ENCODE data around the gene KRT8. TPM values are rescaled to one million over a fixed set of nuclear protein-coding genes. Genes with fewer than 3 reads are reported as not detected.

The KRT8 gene
- total RNA-seq, 2 experiments from 2014 or later: 0.56 to 1.1 TPM

DNA sequence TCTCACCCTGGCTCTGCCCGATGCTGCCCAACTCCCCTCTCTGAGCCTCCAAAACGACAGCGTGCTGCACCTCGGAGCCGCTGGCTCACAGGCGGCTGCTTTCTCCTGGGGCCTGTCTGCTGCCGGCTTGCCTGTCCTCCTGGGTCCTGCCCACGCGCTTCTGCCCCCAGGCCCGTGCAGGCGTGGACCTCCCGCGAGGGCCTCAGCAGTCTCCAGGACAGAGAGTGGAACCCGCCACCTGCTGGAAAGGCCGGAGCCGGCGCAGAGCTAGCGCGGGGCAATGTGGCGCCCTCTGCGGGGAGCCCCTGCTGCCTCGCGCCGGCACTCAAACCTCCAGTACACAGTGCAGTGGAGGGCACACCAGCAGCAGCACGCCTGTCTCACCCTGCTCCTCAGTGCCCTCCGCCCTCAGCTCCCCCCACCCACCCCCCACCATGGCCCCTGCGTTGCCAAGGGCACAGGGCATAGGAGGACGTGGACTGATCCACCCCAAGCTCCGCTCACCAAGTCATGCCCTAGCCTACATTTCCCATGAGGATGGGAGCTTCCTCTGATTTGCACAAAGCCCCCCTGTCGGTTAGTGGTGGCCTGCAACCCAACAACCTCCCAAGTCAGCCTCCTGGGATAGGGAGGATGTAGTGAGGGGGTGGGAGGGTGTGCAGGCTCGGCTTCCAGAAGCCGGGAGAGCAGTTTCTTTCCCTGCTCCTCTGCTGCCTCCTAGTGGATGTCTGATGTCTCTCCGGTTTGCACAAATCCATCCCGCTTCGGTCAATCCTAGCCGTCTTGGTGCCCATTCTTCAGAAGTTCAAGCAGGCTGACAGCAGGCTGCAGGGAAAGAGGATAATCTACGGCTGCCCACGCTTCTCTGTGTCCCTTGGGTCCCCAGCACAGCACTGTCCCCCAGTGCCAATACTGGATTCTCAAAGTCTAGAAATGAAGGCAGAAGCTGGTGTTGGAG is 25.2 kb downstream of the KRT8 start:
- POLR2A ChIA-PET: interaction anchor here (0.6 kb wide), 1 partner anchor 40 kb away, joined by 3 read pairs; no protein-coding TSS in a partner anchor
- H3K27ac Mint-ChIP-seq: no peak overlapping the region
- peaks cover 8% of the 10 kb centered on the region for H3K4me1 Mint-ChIP-seq
- peak overlapping the region; percentile 59 for H3K4me3 Mint-ChIP-seq
- intact Hi-C loops (cut with DNase I, micrococcal nuclease): loop anchor here (1.0 to 10.0 kb wide), 5 partner anchors 165 to 727 kb away; no protein-coding TSS in a partner anchor
- peak; percentile 95 for ATAC-seq
- no peaks in the 10 kb centered on the region for H3K36me3 Mint-ChIP-seq (ENCODE audit: low read depth)
- DNase-seq: peak; percentile 88
- H3K27me3 Mint-ChIP-seq: peaks cover 5% of the 10 kb centered on the region
- no peaks in the 10 kb centered on the region for H3K9me3 Mint-ChIP-seq (ENCODE audit: low read depth)
- CTCF ChIA-PET: interaction anchor here (0.5 to 9.4 kb wide), 60 partner anchors 7 to 878 kb away, joined by 3 to 405 read pairs (median 4); partner anchors contain the start of genes KRT18 and KRT84

- H3K9me3 Mint-ChIP-seq (ENCODE audit: low read depth): no peaks in the 10 kb centered on the region
- H3K36me3 Mint-ChIP-seq (ENCODE audit: low read depth): no peaks in the 10 kb centered on the region
- POLR2A ChIA-PET: interaction anchor here (0.6 kb wide), 1 partner anchor 39 kb away, joined by 3 read pairs; no protein-coding TSS in a partner anchor
Observed at GRCh38 chr12:52878507-52879393, 26.1 kb downstream of the KRT8 start.

DNA sequence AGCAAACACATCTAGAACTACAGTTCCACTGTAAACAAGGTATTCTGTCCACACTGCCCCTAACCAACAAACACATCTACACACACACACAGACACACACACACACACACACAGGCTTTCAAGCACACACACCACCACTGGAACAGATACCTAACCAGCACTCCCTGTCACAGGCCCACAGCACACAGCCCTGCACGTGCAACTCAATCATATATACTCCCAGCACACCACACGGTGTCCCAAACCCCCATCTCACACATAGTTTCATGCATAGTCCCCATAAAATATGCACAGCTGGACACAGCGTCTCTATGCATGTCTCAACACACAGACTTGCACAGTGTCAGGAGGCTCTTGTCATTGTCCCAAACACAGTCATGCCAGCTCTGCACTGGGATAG is 27.6 kb downstream of the KRT8 start:
- intact Hi-C loops (cut with DNase I, micrococcal nuclease): loop anchor here in 1 of 2 experiments (10.0 kb wide), 1 partner anchor 162 kb away; no protein-coding TSS in a partner anchor

More at GRCh38 chr12:52878507-52879393, 26.1 kb downstream of the KRT8 start:
- intact Hi-C loops (cut with DNase I, micrococcal nuclease): loop anchor here (1.0 to 10.0 kb wide), 3 partner anchors 164 to 726 kb away; no protein-coding TSS in a partner anchor
- H3K4me3 Mint-ChIP-seq: no peak overlapping the region
- no peak for ATAC-seq
- peaks cover 13% of the 10 kb centered on the region for H3K4me1 Mint-ChIP-seq
- DNase-seq: no peak
- H3K27me3 Mint-ChIP-seq: peaks cover 5% of the 10 kb centered on the region
- no peak overlapping the region for H3K27ac Mint-ChIP-seq
- CTCF ChIA-PET: interaction anchor here (0.6 to 9.4 kb wide), 45 partner anchors 6 to 602 kb away, joined by 3 to 405 read pairs (median 5); partner anchors contain the start of genes KRT18, KRT71 and KRT84

DNA sequence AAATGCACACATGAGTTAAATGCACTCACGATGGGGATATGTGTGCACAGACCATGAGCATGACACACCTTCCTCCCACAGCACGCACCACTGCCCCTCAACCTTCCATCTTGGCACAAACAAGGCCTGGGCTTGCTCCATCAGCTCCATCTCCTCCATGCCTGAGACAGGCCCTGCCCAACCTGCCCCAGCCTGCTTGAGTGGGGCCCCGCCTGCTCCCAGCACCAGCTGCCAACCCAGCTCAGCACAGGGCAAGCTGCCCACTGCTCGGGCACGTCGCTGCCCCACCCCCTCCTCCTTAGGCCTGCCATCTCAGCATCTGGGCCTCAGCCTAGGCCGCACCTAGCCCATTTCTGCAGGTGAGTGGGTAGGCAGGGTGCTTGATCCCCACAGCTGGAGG is 28.5 kb downstream of the KRT8 start:
- ChIA-PET CTCF (interaction anchor here (0.6 to 8.8 kb wide), 4 partner anchors 5 to 338 kb away, joined by 3 to 110 read pairs (median 10); no protein-coding TSS in a partner anchor), POLR2A (interaction anchor here (0.9 kb wide), 1 partner anchor 1059 kb away, joined by 3 read pairs; no protein-coding TSS in a partner anchor)
- ATAC-seq (no peak), DNase-seq (no peak)
- Mint-ChIP-seq H3K4me1 (peaks cover 17% of the 10 kb centered on the region), H3K36me3 (ENCODE audit: low read depth) (no peaks in the 10 kb centered on the region), H3K9me3 (ENCODE audit: low read depth) (no peaks in the 10 kb centered on the region), H3K27me3 (peaks cover 8% of the 10 kb centered on the region), H3K27ac (no peak overlapping the region), H3K4me3 (no peak overlapping the region)
- intact Hi-C loops (cut with DNase I, micrococcal nuclease): loop anchor here in 1 of 2 experiments (10.0 kb wide), 1 partner anchor 162 kb away; no protein-coding TSS in a partner anchor

More for the DNA sequence above, 27.6 kb downstream of the KRT8 start:
- peaks cover 17% of the 10 kb centered on the region for H3K4me1 Mint-ChIP-seq
- peaks cover 9% of the 10 kb centered on the region for H3K27me3 Mint-ChIP-seq
- CTCF ChIA-PET: interaction anchor here (0.8 to 9.4 kb wide), 7 partner anchors 5 to 298 kb away, joined by 3 to 405 read pairs (median 22); no protein-coding TSS in a partner anchor
- H3K36me3 Mint-ChIP-seq (ENCODE audit: low read depth): no peaks in the 10 kb centered on the region
- POLR2A ChIA-PET: interaction anchor here (0.9 kb wide), 1 partner anchor 1060 kb away, joined by 3 read pairs; no protein-coding TSS in a partner anchor
- H3K4me3 Mint-ChIP-seq: no peak overlapping the region
- H3K9me3 Mint-ChIP-seq (ENCODE audit: low read depth): no peaks in the 10 kb centered on the region
- ATAC-seq (no peak), DNase-seq (no peak)
- no peak overlapping the region for H3K27ac Mint-ChIP-seq

GRCh38 chr12:52874573-52875435 is 30.1 kb downstream of the KRT8 start:
- H3K27ac Mint-ChIP-seq: peak overlapping the region; percentile 20

GRCh38 chr12:52873832-52874572 is 30.9 kb downstream of the KRT8 start:
- ChIA-PET CTCF (interaction anchor here (0.5 to 8.8 kb wide), 12 partner anchors 8 to 789 kb away, joined by 3 to 110 read pairs (median 4); no protein-coding TSS in a partner anchor), POLR2A (no interaction called here)
- DNase-seq: peak; percentile 68
- Mint-ChIP-seq H3K4me3 (peak overlapping the region; percentile 65), H3K4me1 (peaks cover 10% of the 10 kb centered on the region), H3K27me3 (peaks cover 4% of the 10 kb centered on the region), H3K36me3 (ENCODE audit: low read depth) (no peaks in the 10 kb centered on the region), H3K27ac (peak overlapping the region; percentile 62), H3K9me3 (ENCODE audit: low read depth) (no peaks in the 10 kb centered on the region)
- intact Hi-C loops (cut with DNase I, micrococcal nuclease): loop anchor here (1.0 to 10.0 kb wide), 3 partner anchors 159 to 291 kb away; no protein-coding TSS in a partner anchor
- peak; percentile 65 for ATAC-seq

More at GRCh38 chr12:52874573-52875435, 30.1 kb downstream of the KRT8 start:
- no peak for DNase-seq
- no peaks in the 10 kb centered on the region for H3K9me3 Mint-ChIP-seq (ENCODE audit: low read depth)
- ChIA-PET CTCF (interaction anchor here (0.7 to 8.8 kb wide), 8 partner anchors 7 to 790 kb away, joined by 3 to 110 read pairs (median 5); no protein-coding TSS in a partner anchor), POLR2A (no interaction called here)
- no peaks in the 10 kb centered on the region for H3K36me3 Mint-ChIP-seq (ENCODE audit: low read depth)
- peaks cover 11% of the 10 kb centered on the region for H3K4me1 Mint-ChIP-seq
- H3K27me3 Mint-ChIP-seq: peaks cover 4% of the 10 kb centered on the region
- ATAC-seq: no peak
- H3K4me3 Mint-ChIP-seq: peak overlapping the region; percentile 40
- intact Hi-C loops (cut with DNase I, micrococcal nuclease): loop anchor here (1.0 to 10.0 kb wide), 3 partner anchors 160 to 292 kb away; no protein-coding TSS in a partner anchor

GRCh38 chr12:52873513-52873831 is 31.4 kb downstream of the KRT8 start:
- H3K27me3 Mint-ChIP-seq: peaks cover 4% of the 10 kb centered on the region
- DNase-seq (no peak), ATAC-seq (no peak)
- ChIA-PET POLR2A (no interaction called here), CTCF (interaction anchor here (0.5 to 8.8 kb wide), 10 partner anchors 8 to 789 kb away, joined by 3 to 110 read pairs (median 4); no protein-coding TSS in a partner anchor)
- no peaks in the 10 kb centered on the region for H3K36me3 Mint-ChIP-seq (ENCODE audit: low read depth)
- peak overlapping the region; percentile 65 for H3K4me3 Mint-ChIP-seq
- intact Hi-C loops (cut with DNase I, micrococcal nuclease): loop anchor here (5.0 to 10.0 kb wide), 2 partner anchors 159 to 186 kb away; no protein-coding TSS in a partner anchor
- no peaks in the 10 kb centered on the region for H3K9me3 Mint-ChIP-seq (ENCODE audit: low read depth)
- H3K27ac Mint-ChIP-seq: peak overlapping the region; percentile 62
- peaks cover 10% of the 10 kb centered on the region for H3K4me1 Mint-ChIP-seq

DNA sequence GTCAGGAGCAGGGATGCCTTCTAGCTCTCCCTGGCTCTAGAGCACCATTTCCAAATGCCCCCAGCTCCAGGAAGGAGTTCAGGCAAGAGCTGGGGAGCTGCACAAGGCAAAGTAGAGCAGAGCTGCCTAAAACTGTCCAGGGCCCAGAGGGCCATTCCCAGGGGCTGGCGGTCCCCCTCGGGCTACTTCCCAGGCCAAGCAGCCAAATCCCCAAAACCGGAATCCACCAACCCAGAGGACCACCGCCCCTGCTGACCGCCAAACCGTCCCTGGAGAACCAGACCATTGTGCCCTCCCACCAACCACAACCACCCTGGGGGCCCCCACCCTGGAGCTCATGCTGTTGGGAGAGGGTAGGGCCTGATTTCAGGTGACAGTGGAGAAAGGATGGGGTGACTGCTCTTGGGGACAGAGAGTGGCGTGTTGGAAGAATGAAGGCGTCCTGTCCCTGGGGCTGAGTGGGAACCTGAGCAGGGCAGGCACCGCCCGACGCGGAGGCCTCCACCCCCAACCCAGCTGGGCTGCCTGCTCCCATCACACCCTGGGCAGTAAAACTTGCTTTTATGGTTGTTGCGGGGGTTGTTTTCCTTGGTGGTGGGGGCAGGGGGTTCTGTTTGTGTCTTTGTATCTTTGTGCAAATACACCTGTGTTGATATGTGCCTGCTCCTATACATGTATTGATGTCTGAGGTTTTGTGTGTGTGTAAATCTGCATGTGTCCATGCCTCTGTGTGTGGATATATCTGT is 32.1 kb downstream of the KRT8 start:
- peaks cover 12% of the 10 kb centered on the region for H3K4me1 Mint-ChIP-seq
- DNase-seq (no peak), ATAC-seq (no peak)
- no peaks in the 10 kb centered on the region for H3K36me3 Mint-ChIP-seq (ENCODE audit: low read depth)
- H3K27me3 Mint-ChIP-seq: peaks cover 4% of the 10 kb centered on the region
- no peak overlapping the region for H3K27ac Mint-ChIP-seq
- no peaks in the 10 kb centered on the region for H3K9me3 Mint-ChIP-seq (ENCODE audit: low read depth)
- no peak overlapping the region for H3K4me3 Mint-ChIP-seq
- CTCF ChIA-PET: interaction anchor here (0.5 to 8.8 kb wide), 11 partner anchors 7 to 607 kb away, joined by 3 to 110 read pairs (median 3); no protein-coding TSS in a partner anchor
- intact Hi-C loops (cut with DNase I, micrococcal nuclease): loop anchor here (5.0 to 10.0 kb wide), 2 partner anchors 158 to 186 kb away; no protein-coding TSS in a partner anchor
- POLR2A ChIA-PET: no interaction called here
